Left colon (tissue), 2 donors: Measurements from ENCODE around the gene TTLL13. TPM values are rescaled to one million over a fixed set of nuclear protein-coding genes. Genes with fewer than 3 reads are reported as not detected.

Experiments
- ATAC-seq: fragments of 200-7000 bp; cut with Tn5 transposase; one replicate; pipeline ENCODE4 v1.9.1; 2020; ENCODE audit warnings: mild to moderate bottlenecking, moderate library complexity
- DNase-seq, 2 donors: peaks; one replicate each; pipeline ENCODE4 v3.0.0-alpha.2; 2020
- intact Hi-C, 2 donors: fragments of 100-400 bp; cut with DNase I in 1 of 2; cut with micrococcal nuclease in 1 of 2; formaldehyde crosslinking; loops; one replicate each; pipeline versions ENCODE4 v1.11.2 to v1.14.0; 2022; cut with DNase I, micrococcal nuclease
- total RNA-seq, 2 donors: library from RNA; stranded (reverse); fragmentation: NEBNext Ultra II Directional; extraction: Animal tissue kit (Norgen Biotek cat#: 25700); gene quantifications; one replicate each; pipeline ENCODE4 v1.2.1, GENCODE V29; 2021
- donor health status: DM: no; HTN: no; CAD: no.
- donor health status: DM: yes; HTN: yes; CAD: no.

Gene TTLL13
- total RNA-seq, 2 donors from 2014 or later, result 0.47 to 0.58 TPM

DNA sequence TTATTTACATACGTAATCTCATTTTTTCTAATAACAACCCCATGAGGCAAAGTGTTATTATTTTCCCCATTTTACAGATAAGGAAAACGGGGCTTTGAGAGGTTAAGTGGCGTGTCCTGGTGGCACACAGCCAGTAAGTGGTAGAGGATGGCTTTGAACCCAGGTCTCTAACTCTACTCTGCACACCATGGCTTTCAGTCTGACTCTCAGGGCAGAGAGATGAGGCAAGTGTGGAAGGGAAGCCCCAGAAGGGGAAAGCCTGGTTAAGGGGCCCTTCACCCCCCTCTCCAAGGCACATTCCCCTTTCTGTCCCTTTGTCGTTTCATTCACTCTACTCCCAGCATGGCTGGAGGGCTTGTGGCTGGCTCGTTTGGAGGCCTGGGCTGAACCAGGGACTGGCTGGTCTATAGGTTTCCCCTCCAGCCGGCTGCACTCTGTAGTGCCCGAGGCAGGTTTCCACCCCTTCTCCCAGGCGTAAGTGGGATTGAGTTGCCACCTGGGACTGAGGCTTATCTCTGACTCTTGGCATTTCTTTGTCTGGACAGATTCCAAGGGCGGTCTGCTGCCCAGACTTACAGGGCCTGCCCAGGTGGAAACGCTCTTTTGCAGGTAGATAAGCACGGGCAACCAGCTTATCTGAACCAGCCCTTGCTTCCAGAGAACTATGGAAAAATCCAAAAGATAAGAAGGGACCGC lies 36.1 kb upstream of the TTLL13 start:
- peak; percentile 63 to 75 for DNase-seq
- intact Hi-C loops, result no loop called here

DNA sequence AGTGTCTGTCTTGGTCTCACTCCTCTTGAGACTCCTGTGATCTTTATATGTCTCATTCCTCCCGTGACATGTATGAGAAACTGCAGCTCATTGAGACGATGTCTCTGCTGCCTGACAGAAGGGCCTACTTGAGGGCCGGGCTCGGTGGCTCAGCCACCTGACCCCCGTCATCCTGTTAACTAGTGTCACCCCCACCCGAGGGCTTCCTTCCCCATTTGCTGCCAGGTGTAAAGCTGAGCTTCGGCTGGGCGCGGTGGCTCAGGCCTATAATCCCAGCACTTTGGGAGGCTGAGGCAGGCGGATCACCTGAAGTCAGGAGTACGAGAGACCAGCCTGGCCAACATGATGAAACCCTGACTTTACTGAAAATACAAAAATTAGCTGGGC lies 35.5 kb upstream of the TTLL13 start:
- ATAC-seq (peak; percentile 2), DNase-seq (peak in 1 of 2 donors; percentile 55)
- intact Hi-C loops, result no loop called here

More for the DNA sequence above, 36.1 kb upstream of the TTLL13 start:
- peak; percentile 51 for ATAC-seq

DNA sequence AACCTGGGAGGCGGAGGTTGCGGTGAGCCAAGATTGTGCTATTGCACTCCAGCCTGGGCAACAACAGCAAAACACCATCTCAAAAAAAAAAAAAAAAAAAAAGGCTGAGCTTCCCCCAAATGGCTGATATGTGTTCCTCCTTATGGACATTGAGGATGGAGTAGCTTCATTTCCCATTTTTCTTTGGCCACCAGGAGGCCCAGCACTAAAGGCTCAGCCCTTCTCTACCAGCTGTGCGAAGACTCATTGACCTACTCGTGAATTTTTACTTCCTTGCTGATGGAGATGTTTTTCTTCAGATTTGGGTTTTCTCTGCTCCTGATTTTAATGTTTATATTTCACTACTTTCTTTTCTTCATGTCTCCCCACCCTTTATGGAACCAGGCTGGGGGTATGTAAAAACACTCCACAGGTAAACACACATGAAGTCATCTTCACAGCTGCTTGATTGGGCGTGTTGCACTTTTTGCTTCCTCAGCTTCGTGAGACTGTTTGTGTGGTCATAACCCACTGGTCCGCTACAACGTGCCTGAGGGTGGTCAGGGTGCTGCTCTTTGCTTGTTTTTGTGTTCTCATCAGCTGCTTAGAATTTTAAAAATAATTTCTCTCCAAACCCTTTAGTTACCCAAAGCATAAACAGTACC lies 34.7 kb upstream of the TTLL13 start:
- intact Hi-C loops, result no loop called here
- ATAC-seq (no peak), DNase-seq (no peak)

DNA sequence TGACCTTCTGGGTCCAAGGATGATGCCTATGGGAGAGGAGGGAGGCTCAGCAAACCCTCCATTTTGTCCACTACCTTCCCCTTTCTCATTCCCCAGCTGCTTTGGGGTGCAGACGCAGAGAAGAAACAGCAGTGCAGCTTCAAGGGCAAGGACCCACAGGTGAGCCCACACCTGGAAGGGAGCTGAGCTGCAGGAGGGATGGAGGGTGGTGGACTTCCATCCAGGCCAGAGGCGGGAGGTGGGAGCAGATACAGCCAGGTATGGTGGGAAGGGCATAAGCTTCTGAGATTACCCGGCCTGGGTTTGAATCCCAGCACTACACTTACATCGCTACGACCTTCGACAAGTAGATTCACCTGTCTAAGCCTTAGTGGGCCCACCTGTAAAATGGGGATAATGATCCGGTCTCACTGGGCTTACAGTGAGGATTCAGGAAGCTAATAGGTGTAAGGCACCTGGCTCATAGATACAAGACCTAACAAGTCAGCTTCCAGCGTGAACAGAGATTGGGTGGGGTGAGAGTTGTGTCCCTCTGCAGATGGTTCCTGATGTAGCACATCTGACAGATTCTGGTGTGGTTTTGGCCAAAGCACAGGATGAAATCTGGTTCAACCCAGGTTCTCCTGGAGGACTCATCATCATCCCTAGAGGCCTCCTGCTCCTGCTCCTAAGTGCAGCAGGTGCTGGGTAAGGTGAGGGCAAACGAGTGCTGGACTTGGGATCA lies 31.5 kb upstream of the TTLL13 start:
- ATAC-seq (no peak), DNase-seq (no peak)
- intact Hi-C loops, result no loop called here

DNA sequence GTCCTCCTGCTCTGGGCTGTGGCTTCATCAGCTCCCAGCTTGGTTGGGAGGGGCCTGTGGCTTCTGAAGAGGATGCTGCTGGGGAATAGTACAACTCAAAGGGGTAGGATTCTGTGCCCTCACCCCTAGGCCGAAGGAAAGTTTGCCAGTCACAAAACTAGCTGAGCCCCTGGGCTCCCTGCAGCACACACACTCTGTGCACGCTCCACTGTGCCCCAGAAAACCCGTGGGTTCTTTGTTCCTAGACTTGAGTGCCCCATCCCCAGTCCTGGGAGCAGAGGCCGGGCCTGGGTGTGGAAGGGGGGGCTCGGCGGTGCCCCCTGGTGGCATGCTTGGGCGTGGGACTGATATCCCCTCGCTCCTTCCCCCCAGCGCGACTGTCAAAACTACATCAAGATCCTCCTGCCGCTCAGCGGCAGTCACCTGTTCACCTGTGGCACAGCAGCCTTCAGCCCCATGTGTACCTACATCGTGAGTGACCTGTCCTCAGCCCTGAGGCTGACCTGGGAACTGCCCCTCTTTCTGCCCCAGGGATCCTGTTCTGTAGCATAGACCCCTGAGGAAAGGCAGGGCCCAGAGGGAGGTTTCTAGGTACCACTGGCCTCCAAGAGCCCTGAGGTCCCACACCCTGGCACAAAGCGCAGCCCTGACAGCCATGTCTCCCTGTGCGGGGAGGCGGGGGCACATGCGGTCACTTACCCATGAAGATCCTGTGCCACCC lies 29.8 kb upstream of the TTLL13 start:
- intact Hi-C loops, result no loop called here
- ATAC-seq (peak; percentile 34), DNase-seq (peak in 1 of 2 donors; percentile 67)

DNA sequence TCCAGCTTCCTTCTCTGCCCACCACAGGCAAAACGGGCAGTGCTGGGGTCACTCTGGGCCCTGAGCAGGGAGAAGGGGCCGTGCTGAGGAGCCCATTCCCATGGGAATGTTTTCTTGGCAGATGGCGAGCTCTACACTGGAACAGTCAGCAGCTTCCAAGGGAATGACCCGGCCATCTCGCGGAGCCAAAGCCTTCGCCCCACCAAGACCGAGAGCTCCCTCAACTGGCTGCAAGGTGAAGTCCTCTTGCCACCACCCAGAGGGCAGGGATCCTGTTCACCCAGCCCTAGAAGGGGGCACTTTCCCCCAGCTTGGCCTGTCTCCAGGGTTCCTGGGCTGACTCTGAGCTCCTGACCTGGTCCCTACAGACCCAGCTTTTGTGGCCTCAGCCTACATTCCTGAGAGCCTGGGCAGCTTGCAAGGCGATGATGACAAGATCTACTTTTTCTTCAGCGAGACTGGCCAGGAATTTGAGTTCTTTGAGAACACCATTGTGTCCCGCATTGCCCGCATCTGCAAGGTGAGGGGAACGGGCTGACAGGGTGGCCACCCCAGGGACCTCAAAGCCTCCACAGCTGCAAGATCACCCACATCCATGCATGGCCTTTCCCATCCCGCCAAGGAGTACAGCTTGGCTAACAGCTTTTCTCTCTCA lies 28.0 kb upstream of the TTLL13 start:
- ATAC-seq, result peak; percentile 86
- peak; percentile 80 to 81 for DNase-seq
- intact Hi-C loops, result no loop called here

DNA sequence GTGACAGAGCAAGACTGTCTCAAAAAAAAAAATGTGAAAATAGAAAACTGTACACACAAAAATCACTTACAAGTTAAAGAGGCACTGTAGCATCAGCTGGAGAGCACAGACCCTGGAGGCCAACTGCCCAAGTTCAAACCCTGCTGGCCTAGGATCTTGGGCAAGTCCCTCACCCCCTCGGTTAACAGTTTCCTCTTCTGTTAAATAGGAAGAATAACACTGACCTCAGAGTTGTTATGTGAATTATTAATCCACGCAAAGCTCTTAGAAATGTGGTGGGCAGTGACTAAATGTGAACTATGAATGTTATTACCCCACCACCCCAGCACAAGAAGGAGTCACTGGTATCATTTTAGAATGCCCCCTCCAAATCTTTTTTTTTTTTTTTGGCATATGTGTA lies 26.8 kb upstream of the TTLL13 start:
- no peak for ATAC-seq
- no peak for DNase-seq
- intact Hi-C loops, result no loop called here

DNA sequence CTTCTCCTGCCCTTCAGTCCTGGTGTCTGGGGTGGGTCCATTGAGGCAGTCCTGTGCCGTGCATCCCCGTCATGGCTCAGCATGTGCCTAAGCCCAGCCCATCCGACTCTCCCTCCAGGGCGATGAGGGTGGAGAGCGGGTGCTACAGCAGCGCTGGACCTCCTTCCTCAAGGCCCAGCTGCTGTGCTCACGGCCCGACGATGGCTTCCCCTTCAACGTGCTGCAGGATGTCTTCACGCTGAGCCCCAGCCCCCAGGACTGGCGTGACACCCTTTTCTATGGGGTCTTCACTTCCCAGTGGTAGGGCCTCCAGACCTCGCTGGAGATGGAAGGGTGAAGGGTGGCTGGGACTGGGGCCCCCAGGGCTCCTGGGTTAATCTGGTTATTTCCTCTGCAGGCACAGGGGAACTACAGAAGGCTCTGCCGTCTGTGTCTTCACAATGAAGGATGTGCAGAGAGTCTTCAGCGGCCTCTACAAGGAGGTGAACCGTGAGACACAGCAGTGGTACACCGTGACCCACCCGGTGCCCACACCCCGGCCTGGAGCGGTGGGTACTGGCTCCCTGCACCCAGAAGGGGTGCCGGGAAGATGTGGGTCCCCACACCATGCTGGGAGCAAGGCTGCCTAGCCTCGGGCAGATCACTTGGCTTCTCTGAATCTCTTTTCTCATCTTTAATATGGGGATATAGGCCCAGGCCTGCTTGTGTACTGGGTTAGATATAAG lies 25.8 kb upstream of the TTLL13 start:
- DNase-seq (no peak), ATAC-seq (no peak)
- intact Hi-C loops, result no loop called here

DNA sequence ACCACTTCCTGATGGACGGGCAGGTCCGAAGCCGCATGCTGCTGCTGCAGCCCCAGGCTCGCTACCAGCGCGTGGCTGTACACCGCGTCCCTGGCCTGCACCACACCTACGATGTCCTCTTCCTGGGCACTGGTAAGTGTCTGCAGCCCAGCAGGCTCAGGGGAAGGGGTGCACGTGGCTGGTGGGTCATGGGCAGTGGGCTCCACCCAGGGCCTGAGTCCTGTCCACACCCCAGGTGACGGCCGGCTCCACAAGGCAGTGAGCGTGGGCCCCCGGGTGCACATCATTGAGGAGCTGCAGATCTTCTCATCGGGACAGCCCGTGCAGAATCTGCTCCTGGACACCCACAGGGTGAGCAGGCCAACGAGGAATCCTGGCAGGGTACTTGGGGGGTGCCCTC lies 24.3 kb upstream of the TTLL13 start:
- DNase-seq, result no peak
- intact Hi-C loops, result no loop called here

DNA sequence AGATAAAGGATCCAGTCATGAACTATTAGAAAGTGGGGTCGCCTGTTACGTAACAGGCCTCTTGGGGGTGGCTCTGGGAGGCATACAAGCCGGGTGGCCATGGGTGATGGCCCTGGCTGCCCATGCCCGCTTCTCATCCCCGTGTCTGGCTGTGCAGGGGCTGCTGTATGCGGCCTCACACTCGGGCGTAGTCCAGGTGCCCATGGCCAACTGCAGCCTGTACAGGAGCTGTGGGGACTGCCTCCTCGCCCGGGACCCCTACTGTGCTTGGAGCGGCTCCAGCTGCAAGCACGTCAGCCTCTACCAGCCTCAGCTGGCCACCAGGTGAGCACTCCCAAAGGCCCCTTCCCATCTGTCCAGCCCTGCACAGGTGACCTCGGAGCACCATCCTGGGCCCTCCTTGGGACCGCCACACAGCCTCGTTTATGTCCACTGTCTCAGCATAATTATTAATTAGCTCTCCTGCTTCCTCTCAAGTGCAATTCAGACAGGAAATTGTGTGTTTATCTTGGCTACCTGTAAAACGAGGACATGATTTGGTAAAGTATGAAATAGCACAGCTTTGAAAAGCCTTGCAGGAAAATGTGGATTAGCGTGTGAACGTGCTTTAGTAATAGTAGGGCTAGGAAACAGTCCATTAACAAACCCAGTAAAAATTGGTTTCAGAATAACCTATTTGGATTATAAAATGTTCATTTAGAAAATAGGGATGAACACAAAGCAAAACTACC lies 23.7 kb upstream of the TTLL13 start:
- intact Hi-C loops, result no loop called here
- no peak for ATAC-seq
- DNase-seq, result no peak

More for the DNA sequence above, 24.3 kb upstream of the TTLL13 start:
- ATAC-seq, result no peak

DNA sequence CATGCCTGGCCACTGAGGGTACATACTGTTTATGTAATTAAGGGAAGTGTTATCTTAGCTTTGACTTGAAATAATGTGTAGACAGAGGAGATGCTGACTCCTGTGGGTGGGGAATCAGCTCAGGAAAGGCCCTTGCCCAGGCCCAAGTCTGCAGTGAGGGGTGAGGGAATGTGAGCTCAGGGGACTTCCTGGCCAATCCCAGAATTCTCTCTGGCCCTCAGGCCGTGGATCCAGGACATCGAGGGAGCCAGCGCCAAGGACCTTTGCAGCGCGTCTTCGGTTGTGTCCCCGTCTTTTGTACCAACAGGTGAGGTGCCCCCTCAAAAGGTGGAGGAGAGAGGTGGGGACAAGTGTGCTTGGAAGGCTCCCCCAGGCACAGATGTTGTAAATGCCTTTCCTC lies 22.0 kb upstream of the TTLL13 start:
- intact Hi-C loops, result no loop called here
- DNase-seq (no peak), ATAC-seq (no peak)

DNA sequence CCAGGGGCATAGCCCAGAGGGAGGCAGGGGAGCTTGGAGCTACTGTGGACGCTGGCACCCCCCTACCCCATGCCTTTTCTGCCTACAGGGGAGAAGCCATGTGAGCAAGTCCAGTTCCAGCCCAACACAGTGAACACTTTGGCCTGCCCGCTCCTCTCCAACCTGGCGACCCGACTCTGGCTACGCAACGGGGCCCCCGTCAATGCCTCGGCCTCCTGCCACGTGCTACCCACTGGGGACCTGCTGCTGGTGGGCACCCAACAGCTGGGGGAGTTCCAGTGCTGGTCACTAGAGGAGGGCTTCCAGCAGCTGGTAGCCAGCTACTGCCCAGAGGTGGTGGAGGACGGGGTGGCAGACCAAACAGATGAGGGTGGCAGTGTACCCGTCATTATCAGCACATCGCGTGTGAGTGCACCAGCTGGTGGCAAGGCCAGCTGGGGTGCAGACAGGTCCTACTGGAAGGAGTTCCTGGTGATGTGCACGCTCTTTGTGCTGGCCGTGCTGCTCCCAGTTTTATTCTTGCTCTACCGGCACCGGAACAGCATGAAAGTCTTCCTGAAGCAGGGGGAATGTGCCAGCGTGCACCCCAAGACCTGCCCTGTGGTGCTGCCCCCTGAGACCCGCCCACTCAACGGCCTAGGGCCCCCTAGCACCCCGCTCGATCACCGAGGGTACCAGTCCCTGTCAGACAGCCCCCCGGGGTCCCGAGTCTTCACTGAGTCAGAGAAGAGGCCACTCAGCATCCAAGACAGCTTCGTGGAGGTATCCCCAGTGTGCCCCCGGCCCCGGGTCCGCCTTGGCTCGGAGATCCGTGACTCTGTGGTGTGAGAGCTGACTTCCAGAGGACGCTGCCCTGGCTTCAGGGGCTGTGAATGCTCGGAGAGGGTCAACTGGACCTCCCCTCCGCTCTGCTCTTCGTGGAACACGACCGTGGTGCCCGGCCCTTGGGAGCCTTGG lies 21.3 kb upstream of the TTLL13 start:
- intact Hi-C loops, result no loop called here
- ATAC-seq (no peak), DNase-seq (no peak)

DNA sequence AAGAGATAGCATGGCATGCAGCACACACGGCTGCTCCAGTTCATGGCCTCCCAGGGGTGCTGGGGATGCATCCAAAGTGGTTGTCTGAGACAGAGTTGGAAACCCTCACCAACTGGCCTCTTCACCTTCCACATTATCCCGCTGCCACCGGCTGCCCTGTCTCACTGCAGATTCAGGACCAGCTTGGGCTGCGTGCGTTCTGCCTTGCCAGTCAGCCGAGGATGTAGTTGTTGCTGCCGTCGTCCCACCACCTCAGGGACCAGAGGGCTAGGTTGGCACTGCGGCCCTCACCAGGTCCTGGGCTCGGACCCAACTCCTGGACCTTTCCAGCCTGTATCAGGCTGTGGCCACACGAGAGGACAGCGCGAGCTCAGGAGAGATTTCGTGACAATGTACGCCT lies 20.4 kb upstream of the TTLL13 start:
- intact Hi-C loops, result no loop called here
- no peak for ATAC-seq

DNA sequence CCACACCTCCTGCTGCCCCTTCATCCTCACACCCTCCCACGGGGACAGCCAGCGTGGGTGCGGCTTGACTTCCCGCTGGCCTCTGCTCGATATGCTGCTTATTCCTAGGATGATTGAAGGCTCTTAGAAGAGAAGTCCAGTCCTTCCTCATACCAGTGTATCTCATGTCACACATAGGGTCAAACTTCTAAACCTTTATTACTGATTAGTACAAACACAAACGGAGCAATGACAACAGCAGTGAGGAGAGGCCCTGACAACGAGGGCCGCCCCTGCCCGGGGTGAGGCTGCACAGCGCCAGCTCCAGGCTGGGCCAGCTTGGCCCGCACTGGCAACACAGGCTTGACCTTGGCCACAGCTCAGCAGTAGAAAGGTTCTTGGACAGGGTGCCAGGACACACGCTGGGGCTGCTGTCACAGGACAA lies 19.3 kb upstream of the TTLL13 start:
- intact Hi-C loops, result no loop called here
- ATAC-seq, result peak; percentile 36
- DNase-seq, result peak; percentile 62 to 73

More for the DNA sequence above, 20.4 kb upstream of the TTLL13 start:
- no peak for DNase-seq

DNA sequence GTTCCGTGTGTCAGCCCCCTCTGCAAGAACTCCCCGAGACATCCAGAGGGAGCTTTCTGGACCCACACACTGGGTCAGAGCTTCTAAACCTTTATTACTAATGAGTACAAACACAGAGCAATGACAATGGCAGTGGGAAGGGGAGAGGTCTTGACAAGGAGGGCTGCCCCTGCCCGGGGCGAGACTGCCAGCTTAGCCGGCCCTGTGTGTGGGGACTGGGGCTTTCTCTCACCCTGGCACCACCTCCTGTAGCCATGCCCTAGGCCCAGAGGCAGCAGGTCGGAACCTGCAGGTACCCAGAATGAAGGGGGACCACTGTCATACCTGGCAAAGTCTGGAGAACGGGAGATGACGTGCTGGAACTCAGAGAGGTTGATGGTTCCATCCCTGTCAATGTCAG lies 18.7 kb upstream of the TTLL13 start:
- ATAC-seq, result no peak
- intact Hi-C loops, result no loop called here
- DNase-seq, result no peak
